HG03060 (cell line): Measurements from ENCODE around the gene RNF157.
"Not testable (repeated sequence)": the region's sequence is repeated elsewhere in the genome, so short reads cannot be mapped to it uniquely, and the experiment has no call there.

Experiments
- ATAC-seq: cut with Tn5 transposase; IDR thresholded peaks from one replicate; pipeline ENCODE4 v1.9.1; 2021; ENCODE audit warnings: low read depth, moderate number of reproducible peaks; ENCODE audit not compliant: unreplicated experiment

Gene RNF157

GRCh38 chr17:76237859-76238313, 2.4 kb downstream of the RNF157 start:
- ATAC-seq = no peak

DNA sequence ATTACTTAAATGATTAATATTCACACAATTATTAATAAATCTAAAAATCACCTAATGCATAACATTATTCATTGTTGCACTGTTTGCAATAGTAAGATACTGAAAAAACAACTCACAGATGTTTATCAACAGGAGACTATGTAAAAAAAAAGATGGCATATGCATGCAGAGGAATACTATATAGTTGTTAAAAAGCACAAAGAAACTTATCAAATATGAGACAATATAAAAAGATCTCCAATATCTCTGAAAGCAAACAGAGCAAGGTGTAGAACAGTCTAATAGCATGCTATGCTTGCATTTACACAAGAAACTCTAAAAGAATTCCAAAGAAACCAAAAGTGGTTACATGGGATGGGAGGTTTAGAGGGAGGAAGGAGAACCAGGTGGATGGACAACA, 3.7 kb downstream of the RNF157 start:
- no peak for ATAC-seq

DNA sequence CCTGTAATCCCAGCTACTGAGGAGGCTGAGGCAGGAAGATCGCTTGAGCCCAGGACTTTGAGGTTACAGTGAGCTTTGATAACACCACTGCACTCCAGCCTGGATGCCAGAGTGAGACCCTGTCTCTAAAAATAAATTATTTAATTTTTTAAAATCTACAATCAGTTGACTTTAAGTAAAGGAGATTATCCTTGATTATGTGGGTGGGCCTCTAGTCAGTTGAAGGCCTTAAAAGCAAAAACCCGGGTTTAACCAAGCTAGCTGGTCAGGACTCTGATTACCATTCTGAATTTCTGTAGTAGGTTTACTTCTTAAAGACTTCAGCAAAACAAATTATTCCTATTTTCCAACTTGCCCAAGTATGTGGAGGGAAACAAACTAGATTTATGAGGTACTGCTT, 4.4 kb downstream of the RNF157 start:
- ATAC-seq = no peak

DNA sequence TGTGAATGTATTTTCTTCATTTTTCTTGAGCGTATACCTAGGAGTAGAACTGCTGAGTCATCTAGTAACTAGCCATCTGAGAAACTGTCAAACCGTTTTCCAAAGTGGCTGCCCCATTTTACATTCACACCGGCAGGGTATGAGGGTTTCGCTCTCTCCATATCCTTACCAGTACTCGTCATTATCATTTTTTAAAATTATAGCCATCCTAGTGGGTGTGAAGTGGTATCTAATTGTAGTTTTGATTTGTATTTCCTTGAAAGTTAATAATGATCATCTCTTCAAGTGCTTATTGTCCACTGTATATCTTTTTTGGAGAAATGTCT, 6.0 kb downstream of the RNF157 start:
- ATAC-seq = no peak

GRCh38 chr17:76233588-76234353, 6.5 kb downstream of the RNF157 start:
- ATAC-seq = no peak

GRCh38 chr17:76232342-76232741, 8.0 kb downstream of the RNF157 start:
- ATAC-seq = no peak

GRCh38 chr17:76226749-76227148, 13.5 kb downstream of the RNF157 start:
- not testable (repeated sequence) for ATAC-seq

DNA sequence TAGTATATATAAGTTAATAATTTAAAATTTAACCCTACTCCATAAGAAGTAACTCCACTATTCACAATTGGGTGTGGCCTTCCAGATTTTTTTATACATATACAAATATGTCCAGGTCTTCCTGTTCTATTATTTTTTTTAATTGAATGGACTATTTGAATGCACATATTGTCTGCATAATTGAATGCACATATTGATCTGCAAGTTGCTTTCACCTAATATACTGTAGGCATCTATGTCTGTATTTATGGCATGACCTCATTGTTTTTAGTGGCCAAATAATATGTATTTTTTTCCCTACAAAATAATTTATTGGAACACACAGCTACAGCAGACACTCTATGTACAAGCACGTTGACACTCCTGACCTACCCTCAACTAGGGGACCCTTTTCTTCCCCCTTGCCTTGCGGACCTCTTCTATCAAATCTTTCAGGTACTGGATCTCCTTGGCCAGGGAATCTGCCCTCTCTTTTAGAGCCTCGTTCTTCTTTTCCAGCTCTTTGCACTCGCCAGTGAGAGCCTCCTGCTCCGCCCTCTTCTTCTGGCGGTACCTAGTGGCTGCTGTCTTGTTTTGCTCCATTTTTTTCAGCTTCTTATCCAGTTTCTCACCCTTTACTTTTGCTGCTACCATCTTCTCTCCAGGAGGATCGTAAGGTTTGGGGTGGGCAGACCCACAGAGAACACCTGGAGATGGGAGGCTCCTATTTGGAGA, 14.8 kb downstream of the RNF157 start:
- not testable (repeated sequence) for ATAC-seq

GRCh38 chr17:76223802-76224201, 16.5 kb downstream of the RNF157 start:
- no peak for ATAC-seq

DNA sequence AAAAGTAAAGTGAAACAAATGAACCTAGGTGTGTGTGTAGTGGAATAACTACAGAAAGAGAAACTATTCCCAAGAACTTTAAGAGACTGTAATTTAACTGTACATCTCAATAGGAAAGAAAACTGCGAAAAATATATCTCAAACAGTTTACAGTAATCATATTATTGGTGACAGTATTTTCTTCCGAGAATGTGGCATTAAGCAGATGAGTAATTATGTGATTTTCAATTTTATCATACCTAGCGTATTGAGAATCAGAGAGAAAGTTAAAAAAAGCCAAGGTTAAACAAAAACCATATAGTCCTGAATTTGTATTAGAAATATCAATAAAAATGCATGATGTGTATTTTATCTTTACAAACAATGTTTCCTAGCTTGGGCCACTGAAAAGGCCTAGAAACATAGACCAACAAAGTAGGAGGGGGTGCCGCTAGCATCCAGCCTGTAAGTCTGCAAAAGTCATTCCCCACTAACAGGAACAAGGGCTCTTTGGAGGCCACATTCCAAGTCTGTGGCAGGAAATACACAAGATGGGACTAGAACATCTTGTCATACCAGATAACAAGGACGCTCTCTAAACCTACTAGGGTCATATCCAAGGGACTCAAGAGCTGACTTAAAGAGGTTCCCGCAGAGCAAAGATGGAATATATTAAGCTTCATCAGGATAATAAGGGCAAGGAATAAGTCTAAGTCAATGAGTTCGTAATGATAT, 20.5 kb downstream of the RNF157 start:
- no peak for ATAC-seq

DNA sequence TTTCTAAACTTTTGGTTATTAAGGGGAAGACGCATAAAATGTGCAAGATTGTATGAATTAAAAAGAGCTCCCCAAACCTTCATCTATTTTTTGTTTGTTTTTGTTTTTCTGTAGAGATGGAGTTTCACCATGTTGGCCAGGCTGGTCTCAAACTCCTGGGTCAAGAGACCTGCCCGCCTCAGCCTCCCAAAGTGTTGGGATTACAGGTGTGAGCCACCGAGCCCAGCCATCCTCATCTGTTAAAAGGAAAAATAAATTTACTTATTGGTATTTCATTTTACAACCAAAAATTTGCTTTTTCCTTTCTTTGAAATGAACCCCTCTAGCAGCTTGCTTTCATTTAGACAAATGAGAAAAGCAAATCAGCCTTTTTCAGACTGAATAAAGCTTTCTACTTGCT, 23.2 kb downstream of the RNF157 start:
- ATAC-seq = no peak

GRCh38 chr17:76213491-76213890, 26.8 kb downstream of the RNF157 start:
- ATAC-seq = no peak

GRCh38 chr17:76208120-76208519, 32.2 kb downstream of the RNF157 start:
- ATAC-seq = no peak

GRCh38 chr17:76207275-76208059, 32.8 kb downstream of the RNF157 start:
- no peak for ATAC-seq

GRCh38 chr17:76205542-76206144, 34.6 kb downstream of the RNF157 start:
- ATAC-seq = not testable (repeated sequence)

GRCh38 chr17:76204277-76204676, 36.0 kb downstream of the RNF157 start:
- ATAC-seq = no peak

DNA sequence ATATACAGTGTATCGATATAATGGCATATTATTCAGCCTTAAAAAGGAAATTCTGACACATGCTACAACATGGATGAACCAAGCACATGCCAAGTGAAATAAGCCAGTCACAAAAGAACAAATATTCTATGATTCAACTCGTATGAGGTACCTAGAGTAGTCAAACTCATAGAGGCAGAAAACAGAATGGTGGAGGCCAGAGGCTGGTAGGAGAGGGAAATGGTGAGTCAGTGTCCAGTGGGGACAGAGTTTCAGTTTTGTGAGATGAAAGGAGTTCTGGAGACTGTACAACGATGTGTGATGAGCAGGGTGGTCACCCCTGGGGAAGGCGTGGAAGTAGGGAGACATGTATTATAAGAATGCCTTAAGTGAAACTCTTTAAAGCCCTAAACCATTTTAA, 39.9 kb downstream of the RNF157 start:
- ATAC-seq = no peak

DNA sequence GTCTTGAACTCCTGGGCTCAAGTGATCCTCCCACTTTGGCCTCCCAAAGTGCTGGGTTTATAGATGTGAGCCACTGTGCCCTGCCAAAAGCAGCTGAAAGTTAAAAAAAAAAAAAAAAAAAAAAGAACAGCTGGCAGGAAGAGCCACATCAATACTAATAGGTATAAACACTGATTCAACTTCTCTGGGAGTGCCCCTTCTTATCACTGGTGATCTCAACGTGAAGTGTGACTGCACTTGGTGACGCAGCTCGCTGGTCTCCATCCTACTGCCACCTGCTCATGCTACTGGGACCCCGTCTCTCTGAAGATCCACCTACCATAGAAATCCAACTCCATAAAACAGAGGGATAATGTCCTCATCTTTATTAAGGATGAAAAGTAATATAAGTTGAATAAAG, 40.8 kb downstream of the RNF157 start:
- ATAC-seq = no peak

DNA sequence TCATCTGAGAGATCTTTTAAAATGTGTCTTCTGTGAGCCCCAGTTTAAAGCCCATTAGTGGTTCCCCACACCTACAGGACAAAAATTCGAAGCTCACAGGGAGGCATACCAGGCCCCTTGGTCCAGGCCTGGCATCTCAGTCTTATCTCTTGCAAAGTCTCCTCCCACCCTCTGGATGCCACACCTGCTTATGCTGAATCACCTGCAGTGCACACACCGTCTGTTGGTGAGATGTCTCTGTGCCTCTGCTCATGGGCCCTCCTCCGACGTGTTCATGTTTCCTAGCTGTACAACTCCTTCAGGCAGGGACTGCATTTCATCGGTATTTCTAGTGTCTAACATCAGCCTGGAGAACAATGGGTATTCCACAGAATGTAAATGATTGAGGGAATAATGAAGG, 41.6 kb downstream of the RNF157 start:
- no peak for ATAC-seq

GRCh38 chr17:76197911-76198310, 42.4 kb downstream of the RNF157 start:
- no peak for ATAC-seq
